Measurements from ENCODE around the gene RAB34.

GRCh38 chr17:28714281-28714680, 3.4 kb downstream of the RAB34 start:
- TF ChIP-seq, protein P1, sequence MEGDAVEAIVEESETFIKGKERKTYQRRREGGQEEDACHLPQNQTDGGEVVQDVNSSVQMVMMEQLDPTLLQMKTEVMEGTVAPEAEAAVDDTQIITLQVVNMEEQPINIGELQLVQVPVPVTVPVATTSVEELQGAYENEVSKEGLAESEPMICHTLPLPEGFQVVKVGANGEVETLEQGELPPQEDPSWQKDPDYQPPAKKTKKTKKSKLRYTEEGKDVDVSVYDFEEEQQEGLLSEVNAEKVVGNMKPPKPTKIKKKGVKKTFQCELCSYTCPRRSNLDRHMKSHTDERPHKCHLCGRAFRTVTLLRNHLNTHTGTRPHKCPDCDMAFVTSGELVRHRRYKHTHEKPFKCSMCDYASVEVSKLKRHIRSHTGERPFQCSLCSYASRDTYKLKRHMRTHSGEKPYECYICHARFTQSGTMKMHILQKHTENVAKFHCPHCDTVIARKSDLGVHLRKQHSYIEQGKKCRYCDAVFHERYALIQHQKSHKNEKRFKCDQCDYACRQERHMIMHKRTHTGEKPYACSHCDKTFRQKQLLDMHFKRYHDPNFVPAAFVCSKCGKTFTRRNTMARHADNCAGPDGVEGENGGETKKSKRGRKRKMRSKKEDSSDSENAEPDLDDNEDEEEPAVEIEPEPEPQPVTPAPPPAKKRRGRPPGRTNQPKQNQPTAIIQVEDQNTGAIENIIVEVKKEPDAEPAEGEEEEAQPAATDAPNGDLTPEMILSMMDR (IDR thresholded peaks at IDR 0.05; ENCODE audit: poor library complexity): no peak
- TF ChIP-seq EZH2 (IDR thresholded peaks at IDR 0.05; ENCODE audit: borderline replicate concordance) (no peak), EZH2phosphoT487 (IDR thresholded peaks at IDR 0.05; ENCODE audit: low read depth, severe bottlenecking, unreplicated experiment) (no peak)
